NCI-H1694 (cell line): ENCODE data around the gene ARHGEF38.
"Not testable (repeated sequence)": the region's sequence is repeated elsewhere in the genome, so short reads cannot be mapped to it uniquely, and the experiment has no call there.

Source experiments
- DNase-seq: peaks from one replicate; lab custom pipeline; 2025; lab: John Stamatoyannopoulos, UW

ARHGEF38 gene

DNA sequence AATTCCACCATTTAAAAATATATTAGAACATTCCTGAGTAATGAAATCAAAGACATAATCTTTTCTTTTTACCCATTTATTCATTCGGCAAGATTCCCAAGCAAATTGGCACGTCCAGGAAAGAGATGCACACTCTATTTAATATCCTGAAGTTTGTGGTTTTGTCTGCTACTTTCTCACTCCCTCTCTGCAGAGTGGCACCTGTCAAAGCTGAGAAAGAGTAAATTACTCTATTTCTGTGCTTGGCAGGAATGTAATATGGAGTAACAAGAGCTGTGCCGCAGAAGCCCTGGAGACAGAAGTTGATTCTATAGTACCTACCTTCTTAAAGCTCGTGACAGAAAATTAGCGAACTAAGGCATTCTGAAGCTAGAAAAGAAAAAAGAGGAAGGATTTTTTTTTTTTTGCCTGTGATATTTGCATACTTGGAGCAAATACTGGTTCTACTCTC is 161.7 kb downstream of the ARHGEF38 start:
- no peak for DNase-seq

DNA sequence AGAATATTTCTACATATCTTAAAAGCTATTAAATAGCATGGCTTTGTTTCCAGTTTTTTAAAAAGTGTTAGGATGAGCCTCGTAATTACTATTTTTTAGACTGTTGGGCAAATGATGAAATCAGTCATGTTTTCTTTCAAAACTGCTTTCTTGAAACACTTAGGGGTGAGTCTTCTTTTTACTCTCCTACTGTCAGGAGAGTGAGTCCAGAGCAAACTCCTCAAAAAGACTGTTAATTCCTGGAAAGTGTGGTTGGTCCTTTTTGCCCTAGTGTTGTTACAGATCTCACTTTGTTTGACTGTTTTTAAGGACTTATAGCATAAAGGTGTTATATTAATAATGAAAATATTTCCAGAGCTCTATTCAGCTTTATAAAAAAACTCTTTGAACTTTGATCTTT is 162.5 kb downstream of the ARHGEF38 start:
- no peak for DNase-seq

DNA sequence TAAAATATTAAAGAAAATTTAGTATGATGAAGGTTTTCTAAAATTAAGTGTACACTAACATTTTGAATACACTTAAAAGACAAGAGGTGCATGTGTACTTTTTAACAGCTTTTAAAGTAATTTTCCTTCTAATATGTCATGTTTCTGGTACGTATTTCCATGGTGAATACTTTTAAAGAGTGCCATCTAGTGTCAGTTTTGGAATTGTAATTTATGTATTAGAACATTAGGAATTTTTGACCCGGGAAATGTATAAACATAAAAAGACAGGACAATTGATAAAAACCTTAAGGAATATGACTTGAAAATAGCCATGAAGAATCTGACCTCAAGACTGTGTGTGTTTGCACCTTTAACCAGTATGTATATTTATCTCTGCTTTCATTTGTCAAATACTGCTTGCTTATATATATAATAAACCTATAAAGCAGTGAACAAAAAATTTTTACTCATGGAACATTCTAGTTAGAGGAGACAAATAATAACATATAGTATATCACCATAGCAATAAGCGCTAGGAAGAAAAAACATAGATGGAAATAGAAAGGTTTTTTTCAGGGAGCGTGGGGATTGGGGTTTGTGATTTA is 163.4 kb downstream of the ARHGEF38 start:
- peak; percentile 44 for DNase-seq

DNA sequence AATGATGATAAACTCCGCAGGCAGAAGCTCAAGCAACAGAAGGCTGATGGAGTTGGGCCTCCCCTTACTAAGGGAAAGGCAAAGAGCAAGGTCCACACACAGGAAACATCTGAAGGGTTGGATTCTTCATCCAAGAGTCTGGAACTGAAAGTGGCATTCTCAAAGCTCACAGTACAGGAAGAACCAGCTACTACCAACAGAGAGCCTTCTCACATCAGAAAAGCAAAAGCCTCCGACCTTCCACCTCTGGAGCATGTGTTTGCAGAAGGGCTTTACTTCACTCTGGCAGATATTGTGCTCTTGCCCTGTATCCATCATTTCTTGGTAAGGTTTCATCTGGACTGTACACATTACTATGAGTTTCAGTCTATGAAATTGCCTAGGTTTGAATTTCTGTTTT is 166.8 kb downstream of the ARHGEF38 start:
- no peak for DNase-seq

DNA sequence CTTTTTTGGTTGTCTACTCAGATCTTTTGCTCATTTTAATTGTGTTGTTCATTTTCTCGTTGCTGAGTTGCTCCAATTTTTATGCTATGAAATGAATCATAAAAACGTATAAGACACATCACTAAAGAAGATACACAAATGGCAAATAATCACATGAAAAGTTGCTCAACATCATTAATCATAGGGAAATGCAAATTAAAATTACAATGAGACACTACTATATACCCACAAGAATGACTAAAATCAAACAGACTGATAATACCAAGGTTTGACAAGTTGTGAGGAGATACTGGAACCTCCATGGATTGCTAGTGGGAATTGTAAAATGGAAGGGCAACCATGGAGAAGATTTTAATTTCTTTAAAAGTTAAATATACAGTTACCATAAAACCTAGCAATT is 173.2 kb downstream of the ARHGEF38 start:
- DNase-seq: no peak

DNA sequence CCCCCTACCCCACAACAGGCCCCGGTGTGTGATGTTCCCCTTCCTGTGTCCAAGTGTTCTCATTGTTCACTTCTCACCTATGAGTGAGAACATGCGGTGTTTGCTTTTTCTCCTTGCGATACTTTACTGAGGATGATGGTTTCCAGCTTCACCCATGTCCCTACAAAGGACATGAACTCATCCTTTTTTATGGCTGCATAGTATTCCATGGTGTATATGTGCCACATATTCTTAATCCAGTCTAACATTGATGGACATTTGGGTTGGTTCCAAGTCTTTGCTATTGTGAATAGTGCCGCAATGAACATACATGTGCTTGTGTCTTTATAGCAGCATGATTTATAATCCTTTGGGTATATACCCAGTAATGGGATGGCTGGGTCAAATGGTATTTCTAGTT is 177.5 kb downstream of the ARHGEF38 start:
- DNase-seq: not testable (repeated sequence)
